Activated naive CD8-positive, alpha-beta T cell (primary cell): ENCODE measurements around the gene CEP57L1.

Source experiments
- H3K27ac Mint-ChIP-seq: one replicate; pipeline ENCODE4 v1.8.0; 2021; ENCODE audit warnings: mixed read lengths
- H3K27me3 Mint-ChIP-seq: one replicate; pipeline ENCODE4 v1.8.0; 2021; ENCODE audit warnings: mixed read lengths
- H3K36me3 Mint-ChIP-seq: one replicate; pipeline ENCODE4 v1.8.0; 2021; ENCODE audit warnings: mixed read lengths
- H3K4me1 Mint-ChIP-seq: one replicate; pipeline ENCODE4 v1.8.0; 2021; ENCODE audit warnings: low read depth, mixed read lengths
- H3K4me3 Mint-ChIP-seq: one replicate; pipeline ENCODE4 v1.8.0; 2021; ENCODE audit warnings: mild to moderate bottlenecking, mixed read lengths
- H3K9me3 Mint-ChIP-seq: one replicate; pipeline ENCODE4 v1.8.0; 2021; ENCODE audit warnings: low read depth, mixed read lengths

The CEP57L1 gene

DNA sequence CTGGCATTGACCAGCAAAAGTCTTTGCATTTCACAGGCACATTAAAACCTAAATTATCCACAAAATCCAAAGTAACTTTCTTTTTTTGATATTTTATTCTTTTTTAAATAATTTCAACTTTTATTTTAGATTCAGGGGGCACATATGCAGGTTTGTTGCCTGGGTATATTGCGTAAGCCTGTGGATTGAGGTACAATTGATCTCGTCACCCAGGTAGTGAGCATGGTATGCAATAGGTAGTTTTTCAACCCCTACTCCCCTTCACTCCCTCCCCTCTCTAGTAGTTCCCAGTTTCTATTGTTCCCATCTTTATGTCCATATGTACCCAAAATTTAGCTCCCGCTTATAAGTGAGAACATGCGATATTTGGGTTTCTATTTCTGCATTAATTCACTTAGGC is 97.6 kb downstream of the CEP57L1 start:
- H3K27ac Mint-ChIP-seq, result no peak overlapping the region
- H3K36me3 Mint-ChIP-seq, result peaks cover 8% of the 10 kb centered on the region
- no peaks in the 10 kb centered on the region for H3K4me1 Mint-ChIP-seq
- H3K27me3 Mint-ChIP-seq, result no peaks in the 10 kb centered on the region
- H3K4me3 Mint-ChIP-seq, result no peak overlapping the region
- peaks cover 6% of the 10 kb centered on the region for H3K9me3 Mint-ChIP-seq

- Mint-ChIP-seq H3K27me3 (no peaks in the 10 kb centered on the region), H3K27ac (no peak overlapping the region), H3K36me3 (peaks cover 8% of the 10 kb centered on the region), H3K4me1 (no peaks in the 10 kb centered on the region), H3K9me3 (peaks cover 6% of the 10 kb centered on the region), H3K4me3 (no peak overlapping the region)
These were observed 99.6 kb downstream of the CEP57L1 start for GRCh38 chr6:109194880-109195279.

DNA sequence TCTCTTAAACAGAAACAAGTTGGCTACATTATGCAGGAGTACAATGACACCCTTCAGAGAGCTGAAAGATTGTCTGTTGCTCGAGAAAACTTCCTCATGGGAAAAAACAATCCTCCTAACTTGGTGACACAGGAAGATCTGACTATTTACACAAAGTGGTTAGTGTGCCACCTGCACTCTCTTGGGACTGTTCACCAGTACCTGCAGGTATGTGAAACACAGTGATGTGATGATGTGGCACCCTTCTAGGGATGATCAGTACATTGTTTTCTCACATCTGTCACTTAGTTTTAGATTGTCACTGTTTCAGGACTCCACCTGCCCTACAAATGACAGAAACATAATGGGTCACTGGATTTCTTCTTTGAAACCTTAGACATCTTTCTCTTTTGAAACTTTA is 101.8 kb downstream of the CEP57L1 start:
- H3K27me3 Mint-ChIP-seq, result no peaks in the 10 kb centered on the region

DNA sequence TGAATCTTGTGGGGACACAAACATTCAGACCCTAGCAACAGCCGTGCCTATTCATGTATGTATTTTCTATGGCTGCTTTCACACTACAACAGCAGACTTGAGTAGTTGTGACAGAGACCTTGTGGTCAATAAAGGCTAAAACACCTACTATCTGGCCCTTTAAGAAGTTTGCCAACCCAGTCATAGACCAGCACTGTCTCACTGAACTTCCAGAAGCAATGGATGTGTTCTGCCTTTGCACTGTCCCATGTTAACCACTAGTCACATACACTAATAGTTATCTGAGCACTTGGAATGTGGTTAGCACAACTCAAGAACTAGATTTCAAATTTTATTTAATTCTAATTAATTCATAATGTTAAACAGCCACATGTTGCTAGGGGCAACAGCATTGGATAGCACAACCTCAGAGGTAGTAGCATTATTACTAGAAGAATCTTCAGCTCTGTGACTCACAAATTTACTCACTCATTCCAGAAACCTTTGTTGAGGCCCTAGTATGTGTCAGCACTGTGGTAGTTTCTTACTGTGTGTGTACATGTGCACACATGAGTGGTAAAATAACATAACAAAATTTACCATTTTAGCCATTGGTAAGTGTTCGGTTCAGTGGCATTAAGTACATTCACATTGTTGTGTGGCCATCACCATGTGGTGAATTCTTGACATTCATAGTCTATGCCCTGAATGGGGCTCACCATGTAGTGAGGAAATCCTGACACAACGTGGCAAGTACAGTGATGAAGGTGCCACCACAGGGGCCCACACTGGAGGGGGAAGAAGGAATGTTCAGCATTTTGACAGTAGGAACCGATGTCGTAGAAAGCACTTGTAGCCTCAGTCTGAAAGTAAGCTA is 107.3 kb downstream of the CEP57L1 start:
- Mint-ChIP-seq H3K27me3 (no peaks in the 10 kb centered on the region), H3K27ac (no peak overlapping the region), H3K4me3 (no peak overlapping the region), H3K9me3 (no peaks in the 10 kb centered on the region), H3K36me3 (peaks cover 2% of the 10 kb centered on the region), H3K4me1 (peaks cover 2% of the 10 kb centered on the region)

More for the DNA sequence above, 101.8 kb downstream of the CEP57L1 start:
- no peak overlapping the region for H3K4me3 Mint-ChIP-seq
- no peak overlapping the region for H3K27ac Mint-ChIP-seq
- peaks cover 7% of the 10 kb centered on the region for H3K36me3 Mint-ChIP-seq
- H3K4me1 Mint-ChIP-seq, result no peaks in the 10 kb centered on the region
- H3K9me3 Mint-ChIP-seq, result no peaks in the 10 kb centered on the region

GRCh38 chr6:109204511-109204910 is 109.2 kb downstream of the CEP57L1 start:
- Mint-ChIP-seq H3K4me3 (no peak overlapping the region), H3K9me3 (no peaks in the 10 kb centered on the region), H3K36me3 (peaks cover 2% of the 10 kb centered on the region), H3K27ac (no peak overlapping the region), H3K4me1 (peaks cover 2% of the 10 kb centered on the region), H3K27me3 (no peaks in the 10 kb centered on the region)

DNA sequence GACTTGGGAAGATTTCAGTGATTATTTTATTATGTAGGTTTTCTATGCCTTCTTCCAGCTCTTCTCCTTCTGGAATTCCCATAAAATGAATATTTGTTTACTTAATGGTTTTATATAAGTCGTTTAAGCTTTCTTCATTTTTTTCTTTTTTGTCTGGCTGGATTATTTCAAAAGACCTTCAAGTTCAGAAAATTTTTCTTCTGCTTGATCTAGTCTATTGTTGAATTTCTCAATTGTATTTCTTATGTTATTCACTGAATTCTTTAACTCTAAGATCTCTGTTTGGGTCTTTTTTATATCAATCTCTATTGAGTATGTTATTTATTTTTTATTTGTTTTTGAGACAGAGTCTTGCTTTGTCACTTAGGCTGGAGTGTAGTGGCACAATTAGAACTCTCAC is 117.4 kb downstream of the CEP57L1 start:
- peaks cover 15% of the 10 kb centered on the region for H3K9me3 Mint-ChIP-seq
- H3K36me3 Mint-ChIP-seq, result peaks cover 6% of the 10 kb centered on the region
- no peak overlapping the region for H3K4me3 Mint-ChIP-seq
- peaks cover 6% of the 10 kb centered on the region for H3K27me3 Mint-ChIP-seq
- no peaks in the 10 kb centered on the region for H3K4me1 Mint-ChIP-seq
- no peak overlapping the region for H3K27ac Mint-ChIP-seq
